OCI-LY7 (cell line): ENCODE results near the gene AKT2.

Experiments used
- EZH2phosphoT487 ChIP-seq: fragments of 200-600 bp; sonication (generic); IDR thresholded peaks from 2 replicates; pipeline ENCODE4 v1.6.1; 2018; ENCODE audit warnings: low read depth, borderline replicate concordance, mild to moderate bottlenecking, mixed run types, antibody characterized with exemption, low read length, moderate library complexity, mixed read lengths
- TF ChIP-seq, protein P1 (sequence below): fragments of 200-600 bp; sonication (generic); conservative IDR thresholded peaks from 2 replicates; pipeline ENCODE4 v1.5.1; 2014; ENCODE audit warnings: mild to moderate bottlenecking, antibody characterized with exemption, low read length, moderate library complexity, mixed read lengths

DNA sequence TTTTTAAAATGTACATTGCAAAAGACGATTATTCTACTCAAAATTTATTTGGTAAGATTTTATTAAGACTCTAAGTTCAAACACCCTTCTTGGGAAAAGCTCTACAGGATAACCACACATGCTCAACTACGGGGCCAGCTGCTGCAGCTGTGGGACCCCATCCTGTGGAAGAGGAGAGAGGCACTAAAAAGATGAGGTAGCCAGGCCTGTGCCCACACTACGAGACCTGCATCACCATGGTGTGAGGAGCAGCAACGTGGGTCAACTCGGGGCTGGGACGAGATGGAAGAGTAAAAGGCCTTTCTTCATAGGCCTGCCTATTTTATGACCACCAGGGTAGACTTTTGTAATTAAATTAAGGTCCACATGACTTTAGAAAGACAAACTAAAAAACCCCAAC lies 54.1 kb downstream of the AKT2 start:
- TF ChIP-seq, protein P1, sequence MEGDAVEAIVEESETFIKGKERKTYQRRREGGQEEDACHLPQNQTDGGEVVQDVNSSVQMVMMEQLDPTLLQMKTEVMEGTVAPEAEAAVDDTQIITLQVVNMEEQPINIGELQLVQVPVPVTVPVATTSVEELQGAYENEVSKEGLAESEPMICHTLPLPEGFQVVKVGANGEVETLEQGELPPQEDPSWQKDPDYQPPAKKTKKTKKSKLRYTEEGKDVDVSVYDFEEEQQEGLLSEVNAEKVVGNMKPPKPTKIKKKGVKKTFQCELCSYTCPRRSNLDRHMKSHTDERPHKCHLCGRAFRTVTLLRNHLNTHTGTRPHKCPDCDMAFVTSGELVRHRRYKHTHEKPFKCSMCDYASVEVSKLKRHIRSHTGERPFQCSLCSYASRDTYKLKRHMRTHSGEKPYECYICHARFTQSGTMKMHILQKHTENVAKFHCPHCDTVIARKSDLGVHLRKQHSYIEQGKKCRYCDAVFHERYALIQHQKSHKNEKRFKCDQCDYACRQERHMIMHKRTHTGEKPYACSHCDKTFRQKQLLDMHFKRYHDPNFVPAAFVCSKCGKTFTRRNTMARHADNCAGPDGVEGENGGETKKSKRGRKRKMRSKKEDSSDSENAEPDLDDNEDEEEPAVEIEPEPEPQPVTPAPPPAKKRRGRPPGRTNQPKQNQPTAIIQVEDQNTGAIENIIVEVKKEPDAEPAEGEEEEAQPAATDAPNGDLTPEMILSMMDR: no peak
- no peak for TF ChIP-seq EZH2phosphoT487
